GM23338 (cell line): ENCODE results near the gene IMMP2L. TPM values are rescaled to one million over a fixed set of nuclear protein-coding genes. Genes with fewer than 3 reads are reported as not detected.

Experiments used
- ATAC-seq: fragments of 200-7000 bp; cut with Tn5 transposase; 3 replicates; pipeline ENCODE4 v1.9.1; 2020
- DNase-seq: peaks from one replicate; pipeline ENCODE4 v3.0.0-alpha.2; 2015; ENCODE audit warnings: low spot score
- H2AFZ ChIP-seq: fragments of 200-600 bp; sonication (generic); 2 replicates; pipeline ENCODE4 v1.8.0; 2016; ENCODE audit warnings: antibody characterized with exemption, mild to moderate bottlenecking, moderate library complexity
- H3F3A ChIP-seq: fragments of 200-600 bp; sonication (generic); replicated peaks from 2 replicates; pipeline ENCODE4 v1.8.0; 2017; ENCODE audit warnings: antibody characterized with exemption, mixed run types, low read depth
- H3K27ac ChIP-seq: fragments of 200-600 bp; sonication (generic); 2 replicates; pipeline ENCODE4 v1.6.1; 2016; ENCODE audit warnings: low read depth
- H3K27me3 ChIP-seq: fragments of 200-600 bp; sonication (generic); 2 replicates; pipeline ENCODE4 v1.8.0; 2016; ENCODE audit warnings: mild to moderate bottlenecking, mixed run types, moderate library complexity; ENCODE audit not compliant: insufficient read depth
- H3K36me3 ChIP-seq: fragments of 200-600 bp; sonication (generic); 2 replicates; pipeline ENCODE4 v1.8.0; 2016; ENCODE audit warnings: mild to moderate bottlenecking; ENCODE audit not compliant: insufficient read depth
- H3K4me1 ChIP-seq: fragments of 200-600 bp; sonication (generic); 2 replicates; pipeline ENCODE4 v1.8.0; 2016; ENCODE audit warnings: mild to moderate bottlenecking, moderate library complexity; ENCODE audit not compliant: insufficient read depth
- H3K4me2 ChIP-seq: fragments of 200-600 bp; sonication (generic); 2 replicates; pipeline ENCODE4 v1.7.1; 2017; ENCODE audit warnings: mixed run types
- H3K4me3 ChIP-seq: fragments of 200-600 bp; sonication (generic); 2 replicates; pipeline ENCODE4 v1.6.1; 2016; ENCODE audit warnings: mixed run types
- H3K79me2 ChIP-seq: fragments of 200-600 bp; sonication (generic); replicated peaks from 2 replicates; pipeline ENCODE4 v1.8.0; 2017; ENCODE audit warnings: mild to moderate bottlenecking; ENCODE audit not compliant: insufficient read depth
- H3K9me2 ChIP-seq: fragments of 200-600 bp; sonication (generic); 2 replicates; pipeline ENCODE4 v1.8.0; 2017; ENCODE audit not compliant: insufficient read depth
- H4K20me1 ChIP-seq: fragments of 200-600 bp; sonication (generic); replicated peaks from 2 replicates; pipeline ENCODE4 v1.8.0; 2017; ENCODE audit warnings: mild to moderate bottlenecking; ENCODE audit not compliant: insufficient read depth
- H3K27ac Mint-ChIP-seq: 2 replicates; pipeline ENCODE4 v1.8.0; 2020; ENCODE audit warnings: inconsistent platforms, mild to moderate bottlenecking, moderate library complexity, mixed read lengths
- H3K27me3 Mint-ChIP-seq: 3 replicates; pipeline ENCODE4 v1.8.0; 2022; ENCODE audit warnings: low read depth, mild to moderate bottlenecking, moderate library complexity, mixed read lengths, inconsistent platforms; ENCODE audit not compliant: insufficient read depth, poor library complexity
- H3K36me3 Mint-ChIP-seq: 3 replicates; pipeline ENCODE4 v1.8.0; 2021; ENCODE audit warnings: low read depth, mild to moderate bottlenecking, inconsistent platforms, moderate library complexity, mixed read lengths
- H3K4me1 Mint-ChIP-seq: 3 replicates; pipeline ENCODE4 v1.8.0; 2020; ENCODE audit warnings: mild to moderate bottlenecking, inconsistent platforms, mixed read lengths
- H3K4me3 Mint-ChIP-seq: 3 replicates; pipeline ENCODE4 v1.8.0; 2021; ENCODE audit warnings: moderate library complexity, mild to moderate bottlenecking, inconsistent platforms, mixed read lengths
- H3K9me3 Mint-ChIP-seq: 3 replicates; pipeline ENCODE4 v1.8.0; 2020; ENCODE audit warnings: moderate library complexity, mild to moderate bottlenecking, inconsistent platforms, mixed read lengths
- CREB1 ChIP-seq: fragments of 250-450 bp; sonication (Bioruptor Pico); IDR thresholded peaks from 2 replicates; pipeline ENCODE4 v1.5.0; 2020; ENCODE audit warnings: low read depth, mild to moderate bottlenecking, moderate library complexity
- ETS1 ChIP-seq: IDR thresholded peaks from 2 replicates; pipeline ENCODE4 v1.6.1; 2016; ENCODE audit warnings: antibody characterized with exemption
- EZH2 ChIP-seq: fragments of 200-600 bp; sonication (generic); IDR thresholded peaks from one replicate; pipeline ENCODE4 v1.8.0; 2017; ENCODE audit warnings: antibody characterized with exemption, mild to moderate bottlenecking, low read depth; ENCODE audit not compliant: unreplicated experiment
- EZH2phosphoT487 ChIP-seq: fragments of 200-600 bp; sonication (generic); IDR thresholded peaks from one replicate; pipeline ENCODE4 v1.8.1; 2018; ENCODE audit warnings: antibody characterized with exemption; ENCODE audit not compliant: unreplicated experiment
- JUNB ChIP-seq: IDR thresholded peaks from one replicate; pipeline ENCODE4 v1.6.1; 2016; ENCODE audit warnings: antibody characterized with exemption; ENCODE audit not compliant: unreplicated experiment
- NANOG ChIP-seq: IDR thresholded peaks from 2 replicates; pipeline ENCODE4 v1.6.1; 2016; ENCODE audit warnings: antibody characterized with exemption, borderline replicate concordance
- POLR2AphosphoS5 ChIP-seq: IDR thresholded peaks from 2 replicates; pipeline ENCODE4 v1.6.1; 2016; ENCODE audit warnings: antibody characterized with exemption, low read depth
- STAT1 ChIP-seq: IDR thresholded peaks from one replicate; pipeline ENCODE4 v1.6.1; 2016; ENCODE audit warnings: antibody characterized with exemption; ENCODE audit not compliant: unreplicated experiment
- ZNF114 ChIP-seq: fragments of 250-450 bp; sonication (Bioruptor Pico); IDR thresholded peaks from 2 replicates; pipeline ENCODE4 v1.5.0; 2020; ENCODE audit warnings: mild to moderate bottlenecking, moderate library complexity
- ZNF331 ChIP-seq: fragments of 250-450 bp; sonication (Bioruptor Pico); IDR thresholded peaks from 2 replicates; pipeline ENCODE4 v1.5.0; 2020; ENCODE audit warnings: low read depth, mild to moderate bottlenecking, moderate library complexity
- ZNF462 ChIP-seq: fragments of 250-450 bp; sonication (Bioruptor Pico); IDR thresholded peaks from 2 replicates; pipeline ENCODE4 v1.5.0; 2020; ENCODE audit warnings: mild to moderate bottlenecking, moderate library complexity
- polyA plus RNA-seq: library from polyadenylated mRNA; unstranded; fragments of >200 nt; fragmentation: Nextera tagmentation; extraction: Ambion mirVana; gene quantifications from 2 replicates; pipeline ENCODE4 v1.2.1, GENCODE V29; 2016
- total RNA-seq: library from RNA; depleted of rRNA; stranded (reverse); fragments of >200 nt; shearing (Covaris generic); gene quantifications from 2 replicates; pipeline ENCODE4 v1.2.3, GENCODE V29; 2014
- TF ChIP-seq, protein P1 (sequence below): IDR thresholded peaks from one replicate; pipeline ENCODE4 v1.6.1; 2018; ENCODE audit warnings: antibody characterized with exemption; ENCODE audit not compliant: unreplicated experiment
- TF ChIP-seq, protein P2 (sequence below), 2 experiments: fragments of 200-600 bp in 1 of 2; sonication (generic) in 1 of 2; conservative IDR thresholded peaks; 2 replicates each; pipeline versions ENCODE4 v1.5.1 to v1.6.1; 2016 to 2017; ENCODE audit warnings: antibody characterized with exemption in 2 of 2, low read depth in 2 of 2, mild to moderate bottlenecking in 2 of 2, moderate library complexity in 1 of 2

IMMP2L gene
- total and polyA plus RNA-seq, 2 experiments from 2014 or later: 7.3 to 14.0 TPM

GRCh38 chr7:111223802-111224253 is 338.5 kb downstream of the IMMP2L start (continued):
- TF ChIP-seq, protein P1, sequence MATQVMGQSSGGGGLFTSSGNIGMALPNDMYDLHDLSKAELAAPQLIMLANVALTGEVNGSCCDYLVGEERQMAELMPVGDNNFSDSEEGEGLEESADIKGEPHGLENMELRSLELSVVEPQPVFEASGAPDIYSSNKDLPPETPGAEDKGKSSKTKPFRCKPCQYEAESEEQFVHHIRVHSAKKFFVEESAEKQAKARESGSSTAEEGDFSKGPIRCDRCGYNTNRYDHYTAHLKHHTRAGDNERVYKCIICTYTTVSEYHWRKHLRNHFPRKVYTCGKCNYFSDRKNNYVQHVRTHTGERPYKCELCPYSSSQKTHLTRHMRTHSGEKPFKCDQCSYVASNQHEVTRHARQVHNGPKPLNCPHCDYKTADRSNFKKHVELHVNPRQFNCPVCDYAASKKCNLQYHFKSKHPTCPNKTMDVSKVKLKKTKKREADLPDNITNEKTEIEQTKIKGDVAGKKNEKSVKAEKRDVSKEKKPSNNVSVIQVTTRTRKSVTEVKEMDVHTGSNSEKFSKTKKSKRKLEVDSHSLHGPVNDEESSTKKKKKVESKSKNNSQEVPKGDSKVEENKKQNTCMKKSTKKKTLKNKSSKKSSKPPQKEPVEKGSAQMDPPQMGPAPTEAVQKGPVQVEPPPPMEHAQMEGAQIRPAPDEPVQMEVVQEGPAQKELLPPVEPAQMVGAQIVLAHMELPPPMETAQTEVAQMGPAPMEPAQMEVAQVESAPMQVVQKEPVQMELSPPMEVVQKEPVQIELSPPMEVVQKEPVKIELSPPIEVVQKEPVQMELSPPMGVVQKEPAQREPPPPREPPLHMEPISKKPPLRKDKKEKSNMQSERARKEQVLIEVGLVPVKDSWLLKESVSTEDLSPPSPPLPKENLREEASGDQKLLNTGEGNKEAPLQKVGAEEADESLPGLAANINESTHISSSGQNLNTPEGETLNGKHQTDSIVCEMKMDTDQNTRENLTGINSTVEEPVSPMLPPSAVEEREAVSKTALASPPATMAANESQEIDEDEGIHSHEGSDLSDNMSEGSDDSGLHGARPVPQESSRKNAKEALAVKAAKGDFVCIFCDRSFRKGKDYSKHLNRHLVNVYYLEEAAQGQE: no peak
- TF ChIP-seq STAT1: no peak
- no peak for TF ChIP-seq CREB1 (CRISPR knock-in tag)

GRCh38 chr7:111215550-111215949 is 346.7 kb downstream of the IMMP2L start:
- no peak overlapping the region for H3K27ac ChIP-seq
- Mint-ChIP-seq H3K4me3 (no peak overlapping the region), H3K9me3 (peaks cover 5% of the 10 kb centered on the region; the same call in 1 of the 3 replicates), H3K36me3 (peaks cover 7% of the 10 kb centered on the region; the same call in 2 of the 3 replicates), H3K4me1 (peaks cover 7% of the 10 kb centered on the region), H3K27ac (no peak overlapping the region), H3K27me3 (peaks cover 2% of the 10 kb centered on the region)
- no peak overlapping the region for H2AFZ ChIP-seq
- H3K9me2 ChIP-seq: no peaks in the 10 kb centered on the region
- DNase-seq: no peak
- H3K36me3 ChIP-seq: no peaks in the 10 kb centered on the region
- no peak overlapping the region for H3K4me2 ChIP-seq
- H3K27me3 ChIP-seq: no peaks in the 10 kb centered on the region
- H3F3A ChIP-seq: no peaks in the 10 kb centered on the region
- no peak for ATAC-seq
- H3K4me3 ChIP-seq: no peak overlapping the region
- no peaks in the 10 kb centered on the region for H4K20me1 ChIP-seq
- H3K79me2 ChIP-seq: no peaks in the 10 kb centered on the region
- 0 out of 2 replicates have a peak, but pooled peaks cover 13% of the 10 kb centered on the region for H3K4me1 ChIP-seq
- TF ChIP-seq ZNF114 (CRISPR knock-in tag) (no peak), EZH2 (no peak), NANOG (no peak), POLR2AphosphoS5 (no peak), CREB1 (CRISPR knock-in tag) (no peak), STAT1 (no peak), ZNF462 (no peak), ZNF331 (CRISPR knock-in tag) (no peak), ETS1 (no peak), JUNB (no peak), EZH2phosphoT487 (no peak)
- TF ChIP-seq, protein P2, sequence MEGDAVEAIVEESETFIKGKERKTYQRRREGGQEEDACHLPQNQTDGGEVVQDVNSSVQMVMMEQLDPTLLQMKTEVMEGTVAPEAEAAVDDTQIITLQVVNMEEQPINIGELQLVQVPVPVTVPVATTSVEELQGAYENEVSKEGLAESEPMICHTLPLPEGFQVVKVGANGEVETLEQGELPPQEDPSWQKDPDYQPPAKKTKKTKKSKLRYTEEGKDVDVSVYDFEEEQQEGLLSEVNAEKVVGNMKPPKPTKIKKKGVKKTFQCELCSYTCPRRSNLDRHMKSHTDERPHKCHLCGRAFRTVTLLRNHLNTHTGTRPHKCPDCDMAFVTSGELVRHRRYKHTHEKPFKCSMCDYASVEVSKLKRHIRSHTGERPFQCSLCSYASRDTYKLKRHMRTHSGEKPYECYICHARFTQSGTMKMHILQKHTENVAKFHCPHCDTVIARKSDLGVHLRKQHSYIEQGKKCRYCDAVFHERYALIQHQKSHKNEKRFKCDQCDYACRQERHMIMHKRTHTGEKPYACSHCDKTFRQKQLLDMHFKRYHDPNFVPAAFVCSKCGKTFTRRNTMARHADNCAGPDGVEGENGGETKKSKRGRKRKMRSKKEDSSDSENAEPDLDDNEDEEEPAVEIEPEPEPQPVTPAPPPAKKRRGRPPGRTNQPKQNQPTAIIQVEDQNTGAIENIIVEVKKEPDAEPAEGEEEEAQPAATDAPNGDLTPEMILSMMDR (conservative IDR thresholded peaks at IDR 0.05; ENCODE audit: low read depth in 2 of 2): no peak
